GM19099 (cell line): ENCODE results near the gene ATAD3C.
A peak's percentile ranks its signal among the peaks of the same experiment; 100 is the strongest.

Experiments
- POLR2A ChIP-seq: IDR thresholded peaks from 3 replicates; pipeline ENCODE4 v1.6.1; 2011; ENCODE audit warnings: low read depth; ENCODE audit not compliant: insufficient read length; ENCODE audit errors: extremely low read depth

Gene ATAD3C

DNA sequence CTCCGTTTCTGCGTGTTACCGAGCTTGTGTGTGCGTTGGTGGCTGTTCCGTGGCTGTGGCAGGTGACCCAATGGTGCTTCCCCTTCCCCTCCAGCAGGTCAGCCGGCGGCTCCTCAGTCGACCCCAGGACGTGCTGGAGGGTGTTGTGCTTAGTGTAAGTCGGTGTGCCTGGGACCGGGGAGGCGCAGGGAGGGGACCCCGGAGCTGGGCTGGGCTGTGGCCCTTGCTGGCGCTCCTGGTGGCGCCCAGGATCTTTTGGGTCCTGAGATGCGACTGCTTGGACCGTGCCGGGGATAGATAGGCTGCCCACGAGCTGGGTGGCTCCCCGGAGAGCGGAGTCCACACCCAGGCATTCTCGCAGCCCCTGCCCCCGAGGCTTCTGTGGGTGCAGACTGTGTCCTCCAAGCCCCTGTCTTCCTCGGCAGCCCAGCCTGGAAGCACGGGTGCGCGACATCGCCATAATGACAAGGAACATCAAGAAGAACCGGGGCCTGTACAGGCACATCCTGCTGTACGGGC, 5.9 kb downstream of the ATAD3C start:
- TF ChIP-seq POLR2A, result no peak

DNA sequence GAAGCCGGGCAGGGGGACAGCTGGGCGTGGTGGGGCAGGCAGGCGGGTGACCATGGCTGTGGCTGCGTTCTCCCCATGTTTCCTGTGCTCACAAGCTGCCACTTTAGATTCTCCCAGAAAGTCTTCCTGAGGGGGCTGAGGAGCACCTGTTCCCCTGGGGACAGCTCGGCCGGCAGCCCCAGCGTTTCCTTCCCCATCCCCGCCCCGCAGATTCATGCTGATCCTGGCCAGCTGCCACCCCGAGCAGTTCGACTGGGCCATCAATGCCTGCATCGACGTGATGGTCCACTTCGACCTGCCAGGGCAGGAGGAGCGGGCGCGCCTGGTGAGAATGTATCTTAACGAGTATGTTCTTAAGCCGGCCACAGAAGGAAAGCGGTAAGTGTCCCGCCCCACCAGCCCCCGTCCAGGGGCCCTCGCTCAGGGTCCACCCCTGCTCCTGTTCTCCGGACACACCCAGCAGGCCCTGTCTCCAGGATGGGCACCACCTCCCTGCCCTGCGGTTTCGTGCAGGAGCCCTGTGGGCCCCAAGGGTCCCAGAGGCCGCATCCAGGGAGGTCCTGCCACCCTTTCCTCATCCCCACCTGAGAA, 11.1 kb downstream of the ATAD3C start:
- TF ChIP-seq POLR2A, result no peak

DNA sequence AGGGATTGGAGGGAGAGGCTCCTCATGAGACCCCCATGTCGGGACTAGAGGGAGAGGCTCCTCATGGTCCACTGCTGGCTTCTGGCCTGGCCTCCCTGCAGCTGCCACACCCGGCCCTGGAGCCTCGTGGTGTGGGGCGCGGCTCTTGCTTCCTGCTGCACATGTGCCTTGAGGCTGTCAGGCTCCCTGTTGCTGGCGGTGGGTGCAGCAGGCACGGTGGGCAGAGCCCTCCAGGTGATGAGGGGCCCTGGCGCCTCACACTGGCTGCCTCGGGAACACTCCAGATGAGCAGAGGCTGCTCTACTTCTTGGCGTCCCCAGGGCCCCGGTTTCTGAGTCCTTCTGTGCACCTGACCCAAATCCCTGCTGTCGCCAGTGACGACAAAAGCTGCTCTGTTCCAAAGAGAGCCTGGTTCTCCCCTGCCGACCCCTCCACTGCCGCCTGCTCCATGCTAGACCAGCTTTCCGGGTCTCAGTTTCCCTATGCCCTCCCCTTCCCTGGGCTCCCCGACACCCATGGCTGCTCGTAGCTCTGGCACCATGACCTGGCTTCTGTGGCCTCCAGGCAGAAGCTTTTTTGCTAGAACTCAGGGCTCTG, 12.3 kb downstream of the ATAD3C start:
- TF ChIP-seq POLR2A, result no peak

DNA sequence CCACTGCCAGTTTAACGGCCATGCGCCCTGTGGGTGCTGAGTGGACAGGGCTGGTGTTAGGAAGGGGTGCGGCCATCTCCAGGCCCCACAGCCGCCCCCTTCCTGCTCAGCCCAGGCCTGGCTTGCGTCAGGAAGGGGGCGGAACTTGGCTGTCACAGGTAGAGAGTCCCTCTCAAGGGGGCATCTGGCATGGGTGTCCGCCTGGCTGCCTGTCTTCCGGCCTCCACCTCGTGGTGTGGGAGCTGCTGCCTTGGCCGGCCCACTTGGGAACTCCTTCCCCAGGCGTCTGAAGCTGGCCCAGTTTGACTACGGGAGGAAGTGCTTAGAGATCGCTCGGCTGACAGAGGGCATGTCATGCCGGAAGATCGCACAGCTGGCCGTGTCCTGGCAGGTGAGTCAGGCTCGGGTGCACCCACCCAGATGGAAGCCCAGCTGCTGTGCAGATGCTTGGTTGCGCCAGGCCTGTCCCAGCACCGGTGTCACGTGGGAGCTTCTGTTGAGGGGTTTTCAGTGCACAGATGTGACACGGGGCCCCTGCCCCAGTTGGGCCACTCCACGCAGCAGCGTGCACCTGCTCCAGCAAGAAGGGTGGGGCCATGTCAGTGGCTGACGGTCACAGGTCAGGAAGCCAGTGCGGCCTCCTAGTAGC, 13.0 kb downstream of the ATAD3C start:
- TF ChIP-seq POLR2A, result peak; percentile 31

DNA sequence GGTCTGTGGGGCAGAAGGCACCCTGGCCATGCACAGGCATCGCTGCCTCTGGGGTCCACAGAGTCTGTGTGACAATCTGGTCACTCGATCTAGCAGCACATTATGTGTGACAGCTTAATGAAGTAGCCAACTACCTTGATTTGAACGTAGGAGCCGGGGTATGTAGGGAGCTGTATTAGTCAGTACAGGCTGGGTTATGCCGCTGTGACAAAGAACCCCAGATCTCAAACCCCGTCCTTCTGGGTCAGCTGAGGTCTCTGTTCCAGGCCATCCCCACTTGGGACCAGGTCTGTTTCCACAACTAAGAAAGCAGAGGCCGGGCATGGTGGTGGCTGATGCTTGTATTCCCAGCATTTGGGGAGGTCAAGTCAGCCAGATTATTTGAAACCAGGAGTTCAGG, 13.8 kb downstream of the ATAD3C start:
- no peak for TF ChIP-seq POLR2A

DNA sequence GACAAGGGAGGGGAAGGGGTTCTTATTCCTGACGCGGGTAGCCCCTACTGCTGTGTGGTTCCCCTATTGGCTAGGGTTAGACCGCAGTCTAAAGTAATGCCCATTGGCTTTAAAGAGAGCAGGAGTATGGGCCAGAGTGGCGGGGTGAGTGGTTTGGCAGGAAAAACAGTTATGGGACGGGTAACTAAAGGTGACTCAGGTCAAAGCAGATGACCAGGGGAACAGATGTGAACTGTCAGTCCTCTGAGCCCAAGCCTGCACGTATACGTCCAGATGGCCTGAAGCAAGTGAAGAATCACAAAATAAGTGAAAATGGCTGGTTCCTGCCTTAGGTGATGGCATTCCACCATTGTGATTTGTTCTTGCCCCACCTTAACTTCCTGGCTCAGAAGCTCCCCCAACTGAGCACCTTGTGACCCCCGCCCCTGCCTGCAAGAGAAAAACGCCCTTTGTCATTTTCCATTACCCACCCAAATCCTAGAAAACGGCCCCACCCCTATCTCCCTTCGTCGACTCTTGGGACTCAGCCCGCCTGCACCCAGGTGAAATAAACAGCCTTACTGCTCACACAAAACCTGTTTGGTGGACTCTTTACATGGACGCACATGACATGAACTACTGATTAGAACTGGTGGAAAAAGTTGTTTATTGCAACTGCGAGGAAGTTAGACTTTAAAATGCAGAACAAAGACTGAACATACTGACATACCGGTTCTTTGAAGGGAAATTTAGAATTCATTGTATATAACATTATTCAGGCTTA, 21.3 kb downstream of the ATAD3C start:
- TF ChIP-seq POLR2A, result no peak

DNA sequence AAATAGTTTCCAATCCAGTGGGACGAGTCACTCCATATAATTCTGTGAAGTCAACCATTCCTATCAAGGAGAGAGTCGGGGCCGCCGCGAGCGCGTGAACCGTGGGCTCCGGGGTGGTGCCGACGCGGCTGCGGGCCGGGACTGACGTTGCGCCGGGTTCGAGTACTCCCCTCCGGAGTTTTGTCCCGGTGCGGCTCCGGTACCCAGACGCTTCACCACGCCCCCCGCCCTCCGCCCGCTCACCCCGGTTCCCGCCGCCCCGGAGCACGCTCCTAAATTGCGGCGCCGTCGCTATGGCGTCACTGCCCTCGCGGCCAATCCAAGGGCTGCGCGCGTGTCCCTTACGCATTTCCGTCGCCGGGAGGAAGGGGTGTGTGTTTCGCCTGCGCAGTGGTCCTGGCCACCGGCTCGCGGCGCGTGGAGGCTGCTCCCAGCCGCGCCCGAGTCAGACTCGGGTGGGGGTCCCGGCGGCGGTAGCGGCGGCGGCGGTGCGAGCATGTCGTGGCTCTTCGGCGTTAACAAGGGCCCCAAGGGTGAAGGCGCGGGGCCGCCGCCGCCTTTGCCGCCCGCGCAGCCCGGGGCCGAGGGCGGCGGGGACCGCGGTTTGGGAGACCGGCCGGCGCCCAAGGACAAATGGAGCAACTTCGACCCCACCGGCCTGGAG, 22.0 kb downstream of the ATAD3C start, which contains the start of gene ATAD3B:
Gene ATAD3B (plus strand): TSS at position 377 of the 664 bp plus-strand sequence. CDS start 120 bp downstream, at position 497.
- peak; percentile 67 for TF ChIP-seq POLR2A

DNA sequence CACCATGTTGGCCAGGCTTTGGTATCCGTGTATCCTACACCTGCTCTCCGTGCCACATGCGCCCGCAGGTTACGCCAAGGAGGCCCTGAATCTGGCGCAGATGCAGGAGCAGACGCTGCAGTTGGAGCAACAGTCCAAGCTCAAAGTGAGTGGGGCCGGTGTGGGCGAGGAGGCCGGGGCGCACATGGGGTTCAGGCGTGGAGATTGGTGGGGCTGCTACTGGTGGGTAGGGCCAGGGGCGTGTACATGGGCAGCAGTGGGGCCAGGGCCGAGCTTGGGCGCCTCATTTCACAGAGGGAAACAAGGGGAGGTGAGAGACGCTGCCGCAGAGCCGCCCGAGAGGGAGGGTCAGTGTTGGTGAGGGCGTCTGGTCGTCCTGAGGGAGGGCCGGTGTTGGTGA, 27.7 kb downstream of the ATAD3C start:
- TF ChIP-seq POLR2A, result no peak

DNA sequence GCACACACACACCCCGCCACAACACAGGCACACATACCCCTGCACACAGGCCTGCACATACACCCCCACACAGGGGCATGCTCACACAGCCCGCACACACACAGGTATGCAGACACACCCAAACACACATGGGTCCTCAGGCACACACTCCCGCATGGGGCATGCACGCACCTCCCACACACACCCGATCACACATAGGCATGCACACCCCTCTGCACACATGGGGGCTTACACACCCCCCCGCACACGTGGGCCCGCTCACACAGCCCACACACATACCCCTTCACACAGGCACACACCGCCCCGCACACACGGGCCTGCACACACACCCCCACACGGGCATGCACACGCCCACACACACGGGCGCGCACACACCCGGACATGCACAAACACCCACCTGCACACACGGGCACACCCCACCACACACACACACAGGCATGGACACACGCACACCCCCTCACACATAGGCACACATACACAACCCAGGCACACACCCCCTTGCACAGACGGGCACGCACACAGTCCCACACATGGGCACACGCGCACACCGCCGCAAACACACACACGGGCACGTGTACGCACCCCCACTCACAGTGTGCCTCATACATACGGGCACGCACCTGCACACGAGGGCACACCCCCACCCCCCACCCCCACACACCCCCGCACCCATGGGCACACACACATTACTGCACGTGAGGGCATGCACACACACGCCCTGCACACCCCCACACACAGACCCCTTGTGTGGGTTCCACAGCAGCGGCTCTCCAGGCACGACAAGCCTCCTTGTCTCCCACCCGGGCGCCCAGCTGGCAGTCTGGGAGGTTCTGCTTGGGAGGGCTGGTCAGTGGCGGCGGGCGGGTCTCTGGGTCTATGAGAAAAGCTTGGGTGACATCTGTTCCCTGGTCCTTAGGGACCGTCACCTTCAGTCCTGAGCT, 30.3 kb downstream of the ATAD3C start:
- no peak for TF ChIP-seq POLR2A

DNA sequence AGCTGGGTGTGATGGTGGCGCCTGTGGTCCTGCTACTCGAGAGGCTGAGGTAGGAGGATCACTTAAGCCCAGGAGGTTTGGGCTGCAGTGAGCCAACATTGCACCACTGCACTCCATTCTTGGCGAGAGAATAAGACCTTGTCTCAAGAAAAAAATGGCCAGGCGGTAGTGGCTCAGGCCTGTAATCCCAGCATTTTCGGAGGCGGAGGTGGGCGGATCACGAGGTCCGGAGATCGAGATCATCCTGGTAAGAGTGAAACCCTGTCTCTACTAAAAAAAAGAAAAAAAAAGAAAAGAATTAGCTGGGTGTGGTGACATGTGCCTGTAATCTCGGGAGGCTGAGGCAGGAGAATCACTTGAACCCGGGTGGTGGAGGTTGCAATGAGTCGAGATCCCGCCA, 33.4 kb downstream of the ATAD3C start:
- no peak for TF ChIP-seq POLR2A

DNA sequence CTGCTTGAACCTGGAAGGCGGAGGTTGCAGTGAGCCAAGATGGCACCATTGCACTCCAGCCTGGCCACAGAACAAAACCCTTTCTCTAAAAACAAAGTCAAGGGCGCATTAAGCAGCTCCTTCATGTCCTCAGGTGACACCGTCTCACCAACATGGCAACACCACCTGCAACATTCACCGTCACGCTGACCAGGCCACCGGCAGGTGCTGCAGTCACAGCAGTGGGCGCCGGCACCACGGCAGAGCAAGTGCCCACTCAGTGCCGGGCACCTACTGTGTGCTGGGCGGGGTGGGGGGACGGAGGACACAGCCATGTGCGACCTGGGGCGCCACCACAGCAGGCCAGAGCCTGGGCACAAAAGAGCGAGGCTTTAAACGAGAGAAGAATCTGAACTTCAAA, 34.2 kb downstream of the ATAD3C start:
- TF ChIP-seq POLR2A, result no peak

DNA sequence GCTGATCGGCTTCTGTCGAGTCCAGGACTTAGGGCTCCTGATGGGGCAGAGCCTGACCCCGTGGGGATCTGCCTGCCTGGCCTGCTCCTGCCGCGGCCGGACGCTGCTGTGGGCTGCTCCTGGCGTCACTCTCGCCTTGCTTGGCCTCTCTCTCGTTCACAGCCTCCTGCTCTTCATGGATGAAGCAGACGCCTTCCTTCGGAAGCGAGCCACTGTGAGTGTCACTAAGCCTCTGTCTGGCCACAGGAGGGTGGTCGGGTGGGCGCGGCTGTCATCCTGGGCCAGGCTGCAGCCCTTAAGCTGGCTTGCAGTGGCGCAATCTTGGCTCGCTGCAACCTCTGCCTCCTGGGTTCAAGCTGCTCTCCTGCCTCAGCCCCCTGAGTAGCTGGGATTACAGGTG, 38.2 kb downstream of the ATAD3C start:
- no peak for TF ChIP-seq POLR2A

DNA sequence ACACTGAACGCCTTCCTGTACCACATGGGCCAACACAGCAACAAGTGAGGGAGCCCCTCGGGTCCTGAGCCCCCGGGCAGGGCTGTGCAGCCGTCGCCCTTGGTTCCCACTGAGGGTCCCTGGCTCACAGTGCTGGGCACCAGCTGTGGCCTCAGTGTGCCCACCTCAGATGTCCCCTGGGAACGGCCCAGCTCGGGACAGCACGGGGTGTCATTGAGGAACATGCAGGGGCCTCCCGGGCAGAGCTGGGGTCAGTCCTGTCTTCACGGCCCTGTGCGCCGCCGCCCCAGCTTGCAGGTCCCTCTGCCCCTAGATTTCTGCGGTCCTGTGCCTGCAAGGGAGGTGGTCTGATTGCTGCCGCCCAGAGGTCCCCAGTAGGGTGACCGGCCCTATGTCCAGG, 39.7 kb downstream of the ATAD3C start:
- no peak for TF ChIP-seq POLR2A

DNA sequence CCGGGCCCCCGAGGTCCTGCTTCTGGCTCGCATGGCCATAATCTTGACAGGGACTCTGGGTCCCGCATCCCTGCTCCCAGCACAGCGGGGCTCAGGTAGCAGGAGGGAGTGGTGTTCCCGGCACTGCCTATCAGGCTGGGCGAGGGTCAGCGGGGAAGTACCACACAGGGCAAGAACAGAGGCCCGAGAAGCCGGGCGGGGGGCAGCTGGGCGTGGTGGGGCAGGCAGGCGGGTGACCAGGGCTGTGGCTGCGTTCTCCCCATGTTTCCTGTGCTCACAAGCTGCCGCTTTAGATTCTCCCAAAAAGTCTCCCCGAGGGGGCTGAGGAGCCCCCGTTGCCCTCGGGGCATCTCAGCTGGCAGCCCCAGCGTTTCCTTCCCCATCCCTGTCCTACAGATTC, 40.4 kb downstream of the ATAD3C start:
- TF ChIP-seq POLR2A, result no peak
